Cardiac muscle cell (in vitro differentiated cells and primary cell): ENCODE data around the gene ESPNL. TPM values are rescaled to one million over a fixed set of nuclear protein-coding genes. Genes with fewer than 3 reads are reported as not detected.

Experiments
- DNase-seq, 2 donors: peaks; one replicate each; pipeline versions ENCODE4 v3.0.0 to v3.0.0-alpha.2; 2010 to 2017; ENCODE audit warnings: low read depth in 1 of 2, low spot score in 1 of 2
- H3K27ac ChIP-seq: fragments of 200-600 bp; sonication (generic); 2 replicates; pipeline ENCODE4 v1.5.1; 2016
- H3K27me3 ChIP-seq: fragments of 200-600 bp; sonication (generic); 2 replicates; pipeline ENCODE4 v1.6.0; 2016; ENCODE audit warnings: control low read depth
- H3K36me3 ChIP-seq: fragments of 200-600 bp; sonication (generic); 2 replicates; pipeline ENCODE4 v1.5.1; 2016; ENCODE audit warnings: control low read depth
- H3K4me1 ChIP-seq: fragments of 200-600 bp; sonication (generic); 2 replicates; pipeline ENCODE4 v1.8.1; 2017; ENCODE audit warnings: low read depth, mild to moderate bottlenecking, mixed run types
- H3K4me3 ChIP-seq: fragments of 200-600 bp; sonication (generic); 2 replicates; pipeline ENCODE4 v1.5.1; 2016; ENCODE audit warnings: mild to moderate bottlenecking
- H3K9me3 ChIP-seq: fragments of 200-600 bp; sonication (generic); 2 replicates; pipeline ENCODE4 v1.5.1; 2017; ENCODE audit warnings: low read depth, mild to moderate bottlenecking, control low read depth
- CTCF ChIP-seq: IDR thresholded peaks from 2 replicates; pipeline ENCODE4 v1.5.1; 2012; ENCODE audit warnings: low read depth, mild to moderate bottlenecking, low read length
- polyA plus RNA-seq: library from polyadenylated mRNA; unstranded; fragments of >200 nt; fragmentation: Nextera tagmentation; extraction: Ambion mirVana; gene quantifications from 2 replicates; pipeline ENCODE4 v1.2.1, GENCODE V29; 2016
- total RNA-seq: library from RNA; depleted of rRNA; stranded (reverse); fragments of >200 nt; gene quantifications from 2 replicates; pipeline ENCODE4 v1.2.3, GENCODE V29; 2016

Gene ESPNL
- total and polyA plus RNA-seq, 2 experiments from 2014 or later, result 5.3 to 8.5 TPM

- TF ChIP-seq CTCF, result no peak
- Histone ChIP-seq H3K27me3 (no peaks in the 10 kb centered on the region), H3K9me3 (no peaks in the 10 kb centered on the region), H3K4me3 (no peak overlapping the region), H3K4me1 (peaks cover 30% of the 10 kb centered on the region), H3K27ac (no peak overlapping the region), H3K36me3 (no peaks in the 10 kb centered on the region)
- no peak for DNase-seq
Observed at GRCh38 chr2:238134393-238134785, 34.2 kb downstream of the ESPNL start.

- Histone ChIP-seq H3K36me3 (no peaks in the 10 kb centered on the region), H3K4me3 (no peak overlapping the region), H3K27ac (peak overlapping the region; percentile 51), H3K27me3 (no peaks in the 10 kb centered on the region), H3K4me1 (peaks cover 34% of the 10 kb centered on the region), H3K9me3 (no peaks in the 10 kb centered on the region)
- TF ChIP-seq CTCF, result no peak
- no peak for DNase-seq
Observed at GRCh38 chr2:238135601-238136150, 35.5 kb downstream of the ESPNL start.

- no peaks in the 10 kb centered on the region for H3K9me3 ChIP-seq
- no peaks in the 10 kb centered on the region for H3K27me3 ChIP-seq
- H3K4me3 ChIP-seq, result no peak overlapping the region
- H3K27ac ChIP-seq, result peak overlapping the region; percentile 51
- peak in 1 of 2 donors; percentile 92 for DNase-seq
- peaks cover 34% of the 10 kb centered on the region for H3K4me1 ChIP-seq
- no peaks in the 10 kb centered on the region for H3K36me3 ChIP-seq
- TF ChIP-seq CTCF, result no peak
Observed at GRCh38 chr2:238136820-238137537, 36.8 kb downstream of the ESPNL start.

GRCh38 chr2:238137885-238138284 lies 37.7 kb downstream of the ESPNL start:
- no peak for TF ChIP-seq CTCF
- DNase-seq, result no peak
- Histone ChIP-seq H3K9me3 (no peaks in the 10 kb centered on the region), H3K4me3 (no peak overlapping the region), H3K4me1 (peaks cover 34% of the 10 kb centered on the region), H3K27me3 (no peaks in the 10 kb centered on the region), H3K36me3 (no peaks in the 10 kb centered on the region), H3K27ac (peak overlapping the region; percentile 90)

- peak within 1 kb of the TSS; percentile 7 for H3K4me3 ChIP-seq
- peak within 1 kb of the TSS; percentile 90 for H3K27ac ChIP-seq
- no peaks in the 10 kb centered on the region for H3K36me3 ChIP-seq
- no peaks in the 10 kb centered on the region for H3K27me3 ChIP-seq
- peaks cover 34% of the 10 kb centered on the region for H3K4me1 ChIP-seq
- no peaks in the 10 kb centered on the region for H3K9me3 ChIP-seq
- TF ChIP-seq CTCF, result no peak
- peak in 1 of 2 donors; percentile 93 for DNase-seq
Observed at GRCh38 chr2:238138331-238139195, 38.4 kb downstream of the ESPNL start, which contains the start of gene KLHL30. TSS of gene KLHL30 (plus strand) at chr2:238138668. CDS start at chr2:238140755, 2,087 bp downstream.
